K562 (cell line): ENCODE measurements around the gene LYAR. TPM values are rescaled to one million over a fixed set of nuclear protein-coding genes. Genes with fewer than 3 reads are reported as not detected.

Experiments used
- CBFA2T2 ChIP-seq: fragments of 450-650 bp; conservative IDR thresholded peaks from 2 replicates; pipeline ENCODE4 v1.6.1; 2017; ENCODE audit warnings: mild to moderate bottlenecking
- CBFB ChIP-seq: sonication (generic); formaldehyde crosslinking; IDR thresholded peaks from 2 replicates; pipeline ENCODE4 v1.4.0; 2020; ENCODE audit warnings: mild to moderate bottlenecking, missing genetic modification reagents
- E2F3 ChIP-seq: fragments of 250-450 bp; sonication (Bioruptor Pico); IDR thresholded peaks from 2 replicates; pipeline ENCODE4 v1.4.0; 2020; ENCODE audit warnings: mild to moderate bottlenecking
- EGR1 ChIP-seq: fragments of 450-650 bp; conservative IDR thresholded peaks from 2 replicates; pipeline ENCODE4 v1.6.1; 2017; ENCODE audit warnings: mild to moderate bottlenecking
- GATAD2A ChIP-seq: fragments of 450-650 bp; IDR thresholded peaks from 2 replicates; pipeline ENCODE4 v1.6.1; 2017
- HSF4 ChIP-seq: fragments of 250-450 bp; sonication (Bioruptor Pico); IDR thresholded peaks from 2 replicates; pipeline ENCODE4 v2.1.2; 2022; ENCODE audit warnings: mild to moderate bottlenecking, moderate library complexity, borderline replicate concordance
- KDM1A ChIP-seq, 2 experiments: fragments of 450-650 bp; IDR thresholded peaks; 2 replicates each; pipeline ENCODE4 v1.6.1; 2016; ENCODE audit warnings: mild to moderate bottlenecking in 2 of 2
- MCM7 ChIP-seq, 2 experiments: fragments of 450-650 bp; IDR thresholded peaks; 2 replicates each; pipeline ENCODE4 v1.6.1; 2016 to 2018
- NCOA1 ChIP-seq: fragments of 450-650 bp; IDR thresholded peaks from 2 replicates; pipeline ENCODE4 v1.6.1; 2016; ENCODE audit warnings: low read depth
- NR4A1 ChIP-seq, 2 experiments: fragments of 250-450 bp in 1 of 2; fragments of 450-650 bp in 1 of 2; sonication (Bioruptor Pico) in 1 of 2; IDR thresholded peaks; 2 replicates each; pipeline versions ENCODE4 v1.4.0 to v1.6.1; 2016 to 2020; ENCODE audit warnings: mild to moderate bottlenecking in 2 of 2, missing compliant biosample characterization in 1 of 2, missing genetic modification characterization in 1 of 2, moderate library complexity in 1 of 2
- PML ChIP-seq: IDR thresholded peaks from 2 replicates; pipeline ENCODE4 v1.6.1; 2012; ENCODE audit warnings: low read length, inconsistent platforms
- RBM15 ChIP-seq: fragments of 200-400 bp; formaldehyde crosslinking; IDR thresholded peaks from 2 replicates; pipeline ENCODE4 v1.6.1; 2018; ENCODE audit warnings: mild to moderate bottlenecking, low read length, moderate library complexity; ENCODE audit not compliant: insufficient read depth
- SRF ChIP-seq, 2 experiments: fragments of 250-450, 450-650 bp in 1 of 2; sonication (Bioruptor Pico) in 1 of 2; sonication (generic) in 1 of 2; formaldehyde crosslinking; IDR thresholded peaks; 2 replicates each; pipeline versions ENCODE4 v1.5.0 to v1.5.1; 2020 to 2022; ENCODE audit warnings: mild to moderate bottlenecking in 1 of 2, missing genetic modification reagents in 1 of 2
- TFE3 ChIP-seq: fragments of 450-650 bp; formaldehyde crosslinking; IDR thresholded peaks from 2 replicates; pipeline ENCODE4 v1.4.0; 2020; ENCODE audit warnings: mild to moderate bottlenecking, mixed read lengths
- THRAP3 ChIP-seq: fragments of 450-650 bp; IDR thresholded peaks from 2 replicates; pipeline ENCODE4 v1.6.1; 2016; ENCODE audit warnings: mild to moderate bottlenecking, inconsistent platforms, borderline replicate concordance
- ZNF609 ChIP-seq: sonication (generic); formaldehyde crosslinking; IDR thresholded peaks from 2 replicates; pipeline ENCODE4 v1.8.1; 2023; ENCODE audit warnings: missing genetic modification reagents, mild to moderate bottlenecking, borderline replicate concordance
- polyA plus RNA-seq, 8 experiments: library from polyadenylated mRNA; depleted of rRNA in 4 of 8; stranded (reverse) in 5 of 8; unstranded in 3 of 8; fragments of >200 nt; fragmentation: Nextera tagmentation in 2 of 8; fragmentation: Illumina TruSeq in 1 of 8; extraction: Ambion mirVana in 2 of 8; extraction: Trizol in 1 of 8; gene quantifications; 2 replicates each; pipeline versions ENCODE4 v1.2.1 to v1.2.3, GENCODE V29; 2011 to 2014; ENCODE audit warnings: inconsistent platforms in 1 of 8, missing spikeins in 1 of 8
- total RNA-seq, 7 experiments: library from RNA; depleted of rRNA in 6 of 7; stranded (reverse); fragments of >200 nt in 6 of 7; fragmentation: Illumina TruSeq in 2 of 7; extraction: Trizol in 2 of 7; gene quantifications; 2 replicates each; pipeline versions ENCODE4 v1.2.1 to v1.2.3, GENCODE V29; 2011 to 2021; ENCODE audit warnings: low replicate concordance in 1 of 7
- TF ChIP-seq, protein P1 (sequence below): sonication (generic); formaldehyde crosslinking; IDR thresholded peaks from 2 replicates; pipeline ENCODE4 v1.8.0; 2022; ENCODE audit warnings: mild to moderate bottlenecking, missing genetic modification reagents
- TF ChIP-seq, protein P2 (sequence below): fragments of 250-450 bp; sonication (Bioruptor Pico); IDR thresholded peaks from 2 replicates; pipeline ENCODE4 v1.8.0; 2021; ENCODE audit warnings: borderline replicate concordance, mild to moderate bottlenecking, moderate library complexity; ENCODE audit not compliant: poor library complexity, severe bottlenecking

LYAR gene
- total and polyA plus RNA-seq, 9 of the 15 experiments (the other 6 are each of a cell fraction or from before 2014, with no cell fraction given): 28.3 to 172 (median 127) TPM

- TF ChIP-seq, protein P1, sequence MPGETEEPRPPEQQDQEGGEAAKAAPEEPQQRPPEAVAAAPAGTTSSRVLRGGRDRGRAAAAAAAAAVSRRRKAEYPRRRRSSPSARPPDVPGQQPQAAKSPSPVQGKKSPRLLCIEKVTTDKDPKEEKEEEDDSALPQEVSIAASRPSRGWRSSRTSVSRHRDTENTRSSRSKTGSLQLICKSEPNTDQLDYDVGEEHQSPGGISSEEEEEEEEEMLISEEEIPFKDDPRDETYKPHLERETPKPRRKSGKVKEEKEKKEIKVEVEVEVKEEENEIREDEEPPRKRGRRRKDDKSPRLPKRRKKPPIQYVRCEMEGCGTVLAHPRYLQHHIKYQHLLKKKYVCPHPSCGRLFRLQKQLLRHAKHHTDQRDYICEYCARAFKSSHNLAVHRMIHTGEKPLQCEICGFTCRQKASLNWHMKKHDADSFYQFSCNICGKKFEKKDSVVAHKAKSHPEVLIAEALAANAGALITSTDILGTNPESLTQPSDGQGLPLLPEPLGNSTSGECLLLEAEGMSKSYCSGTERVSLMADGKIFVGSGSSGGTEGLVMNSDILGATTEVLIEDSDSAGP (CRISPR knock-in tag): peak; percentile 72; the same call in 1 of the 2 replicates
- no peak for TF ChIP-seq EGR1
- no peak for TF ChIP-seq SRF (CRISPR knock-in tag; IDR thresholded peaks at IDR 0.05)
- TF ChIP-seq NCOA1: peak; percentile 96
- TF ChIP-seq, protein P2, sequence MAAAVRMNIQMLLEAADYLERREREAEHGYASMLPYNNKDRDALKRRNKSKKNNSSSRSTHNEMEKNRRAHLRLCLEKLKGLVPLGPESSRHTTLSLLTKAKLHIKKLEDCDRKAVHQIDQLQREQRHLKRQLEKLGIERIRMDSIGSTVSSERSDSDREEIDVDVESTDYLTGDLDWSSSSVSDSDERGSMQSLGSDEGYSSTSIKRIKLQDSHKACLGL (CRISPR knock-in tag): no peak
- TF ChIP-seq E2F3: no peak
- TF ChIP-seq TFE3 (CRISPR knock-in tag): no peak
- TF ChIP-seq NR4A1 (CRISPR knock-in tag; IDR thresholded peaks at IDR 0.05): no peak
- no peak for TF ChIP-seq NR4A1 (tag; IDR thresholded peaks at IDR 0.05)
- TF ChIP-seq HSF4: no peak
- TF ChIP-seq MCM7 (IDR thresholded peaks at IDR 0.05): no peak
- peak; percentile 83 for TF ChIP-seq PML
- TF ChIP-seq CBFB (CRISPR knock-in tag): no peak
- TF ChIP-seq CBFA2T2: no peak
- TF ChIP-seq GATAD2A: no peak
- no peak for TF ChIP-seq THRAP3
- no peak for TF ChIP-seq KDM1A (IDR thresholded peaks at IDR 0.05)
- TF ChIP-seq ZNF609 (CRISPR knock-in tag): peak; percentile 81; the same call in 1 of the 2 replicates
- TF ChIP-seq RBM15: no peak
These were observed 41.7 kb downstream of the LYAR start, which contains the start of gene TMEM128 (continued) for GRCh38 chr4:4248029-4248884.
